B cell (primary cell): ENCODE measurements around the gene UBXN7. TPM values are rescaled to one million over a fixed set of nuclear protein-coding genes. Genes with fewer than 3 reads are reported as not detected.

Experiments
- ATAC-seq: fragments of 200-7000 bp; cut with Tn5 transposase; one replicate; pipeline ENCODE4 v1.10.0; 2021; ENCODE audit warnings: low read depth, mild to moderate bottlenecking, moderate number of reproducible peaks, moderate library complexity
- CTCF ChIA-PET: fragments of 350-600 bp; sonication (Branson Sonifier 250); formaldehyde crosslinking; loops from one replicate; lab custom pipeline; 2021; ENCODE audit warnings: antibody characterized with exemption, inconsistent platforms; lab: Charles Lee
- POLR2A ChIA-PET: fragments of 350-600 bp; sonication (Branson Sonifier 250); formaldehyde crosslinking; loops from one replicate; lab custom pipeline; 2021; ENCODE audit warnings: antibody characterized with exemption; lab: Charles Lee
- DNase-seq: peaks from one replicate; pipeline ENCODE4 v3.0.0; 2013
- H2AFZ ChIP-seq: 2 replicates; pipeline ENCODE4 v1.6.1; 2012; ENCODE audit warnings: mild to moderate bottlenecking, low read depth, low read length; ENCODE audit not compliant: insufficient read depth, poor library complexity, severe bottlenecking
- H3K27ac ChIP-seq, 2 donors: 1 replicate in 1 of 2; 2 replicates in 1 of 2; pipeline ENCODE4 v1.5.1; 2012 to 2013; ENCODE audit warnings: low read length in 2 of 2, mild to moderate bottlenecking in 2 of 2, moderate library complexity in 1 of 2
- H3K27me3 ChIP-seq, 4 experiments: fragments of 200-600 bp in 1 of 4; sonication (generic) in 1 of 4; replicated peaks in 1 of 4; 1 replicate in 2 of 4; 2 replicates in 2 of 4; pipeline versions ENCODE4 v1.6.1 to v1.7.0; 2013 to 2016; ENCODE audit warnings: low read length in 3 of 4, mild to moderate bottlenecking in 2 of 4, mixed read lengths in 1 of 4, moderate library complexity in 1 of 4; ENCODE audit not compliant: insufficient read depth in 4 of 4, control insufficient read depth in 3 of 4; ENCODE audit errors: control extremely low read depth in 1 of 4
- H3K36me3 ChIP-seq, 2 experiments: replicated peaks in 1 of 2; 1 replicate in 1 of 2; 2 replicates in 1 of 2; pipeline versions ENCODE4 v1.6.1 to v1.7.1; 2013; ENCODE audit warnings: low read length in 1 of 2; ENCODE audit not compliant: insufficient read depth in 2 of 2, control insufficient read depth in 1 of 2; ENCODE audit errors: control extremely low read depth in 1 of 2, extremely low read depth in 1 of 2
- H3K4me1 ChIP-seq, 2 donors: fragments of 200-600 bp in 1 of 2; sonication (generic) in 1 of 2; 1 replicate in 1 of 2; 2 replicates in 1 of 2; pipeline versions ENCODE4 v1.5.1 to v1.6.1; 2013 to 2017; ENCODE audit warnings: low read length in 2 of 2; ENCODE audit not compliant: control insufficient read depth in 2 of 2, insufficient read depth in 2 of 2
- H3K4me2 ChIP-seq: replicated peaks from 2 replicates; pipeline ENCODE3; 2012; ENCODE audit warnings: mild to moderate bottlenecking, low read depth, low read length; ENCODE audit not compliant: poor library complexity, severe bottlenecking
- H3K4me3 ChIP-seq, 5 experiments: fragments of 200-600 bp in 1 of 5; sonication (generic) in 1 of 5; 1 replicate in 3 of 5; 2 replicates in 2 of 5; pipeline versions ENCODE4 v1.5.1 to v1.7.0; 2011 to 2016; ENCODE audit warnings: low read length in 4 of 5, mild to moderate bottlenecking in 4 of 5, low read depth in 2 of 5, control low read depth in 1 of 5, moderate library complexity in 1 of 5; ENCODE audit not compliant: insufficient read depth in 1 of 5; ENCODE audit errors: control extremely low read depth in 1 of 5, extremely low read depth in 1 of 5
- H3K79me2 ChIP-seq: fragments of 200-600 bp; sonication (generic); one replicate; pipeline ENCODE4 v1.6.0; 2016; ENCODE audit warnings: low read length; ENCODE audit not compliant: control insufficient read depth, insufficient read depth
- H3K9ac ChIP-seq: fragments of 200-600 bp; sonication (generic); 2 replicates; pipeline ENCODE4 v1.6.1; 2017; ENCODE audit warnings: mild to moderate bottlenecking, low read length, moderate library complexity
- H3K9me3 ChIP-seq, 3 donors: one replicate each; pipeline versions ENCODE4 v1.6.1 to v1.7.1; 2013; ENCODE audit warnings: low read length in 2 of 3; ENCODE audit not compliant: control insufficient read depth in 2 of 3, insufficient read depth in 1 of 3; ENCODE audit errors: control extremely low read depth in 1 of 3
- H4K20me1 ChIP-seq: 2 replicates; pipeline ENCODE4 v1.6.0; 2012; ENCODE audit warnings: mild to moderate bottlenecking, low read length; ENCODE audit not compliant: insufficient read depth, control insufficient read depth, poor library complexity, severe bottlenecking
- H3K27ac Mint-ChIP-seq: one replicate; pipeline ENCODE4 v1.8.0; 2021; ENCODE audit warnings: mixed read lengths
- H3K27me3 Mint-ChIP-seq: one replicate; pipeline ENCODE4 v1.8.0; 2021; ENCODE audit warnings: mixed read lengths
- H3K4me1 Mint-ChIP-seq: one replicate; pipeline ENCODE4 v1.8.0; 2021; ENCODE audit warnings: mixed read lengths
- H3K4me3 Mint-ChIP-seq: one replicate; pipeline ENCODE4 v1.8.0; 2021; ENCODE audit warnings: mixed read lengths
- H3K9me3 Mint-ChIP-seq: one replicate; pipeline ENCODE4 v1.8.0; 2022; ENCODE audit warnings: mixed read lengths; ENCODE audit not compliant: insufficient read depth
- CTCF ChIP-seq: fragments of 200-600 bp; IDR thresholded peaks from one replicate; pipeline ENCODE4 v1.8.0; 2022; ENCODE audit warnings: antibody characterized with exemption, mild to moderate bottlenecking
- EZH2 ChIP-seq: IDR thresholded peaks from 2 replicates; pipeline ENCODE4 v1.6.1; 2012; ENCODE audit warnings: borderline replicate concordance, low read depth, mild to moderate bottlenecking, moderate library complexity, low read length; ENCODE audit not compliant: insufficient read depth, poor library complexity, severe bottlenecking
- WGBS: methylation state at CpG from one replicate; pipeline ENCODE4 v1.1.5; 2013; ENCODE audit warnings: missing lambda C conversion rate; ENCODE audit not compliant: insufficient coverage; 5-methylcytosine and 5-hydroxymethylcytosine counted together
- intact Hi-C: fragments of 100-400 bp; cut with micrococcal nuclease; formaldehyde crosslinking; loops from one replicate; pipeline ENCODE4 v1.10.0; 2022
- polyA plus RNA-seq: library from polyadenylated mRNA; depleted of rRNA; stranded (reverse); fragments of >200 nt; gene quantifications from 2 replicates; pipeline ENCODE4 v1.2.3, GENCODE V29; 2012
- total RNA-seq, 2 donors: library from RNA; stranded (reverse); fragments of 120-200 nt in 1 of 2; gene quantifications; 1 replicate in 1 of 2; 2 replicates in 1 of 2; pipeline versions ENCODE4 v1.2.3 to v1.2.4, GENCODE V29; 2013 to 2022

The UBXN7 gene
- total and polyA plus RNA-seq, 2 donors (not counting 1 experiment from before 2014, with no cell fraction given) = 7.4 to 107 TPM

GRCh38 chr3:196399485-196399945 lies 32.7 kb downstream of the UBXN7 start:
- Histone ChIP-seq H3K9ac (no peak overlapping the region), H3K27me3 (no peaks in the 10 kb centered on the region), H3K4me3 (no peak overlapping the region), H3K4me1 (no peaks in the 10 kb centered on the region), H3K79me2 (peaks cover 9% of the 10 kb centered on the region), H3K36me3 (peaks cover 14 to 47% of the 10 kb centered on the region in 2 experiments), H3K4me2 (no peak overlapping the region), H3K9me3 (no peaks in the 10 kb centered on the region), H2AFZ (no peak overlapping the region), H3K27ac (no peak overlapping the region), H4K20me1 (peaks cover 22% of the 10 kb centered on the region)
- DNase-seq (no peak), ATAC-seq (no peak)
- Mint-ChIP-seq H3K4me1 (no peaks in the 10 kb centered on the region), H3K9me3 (no peaks in the 10 kb centered on the region), H3K27me3 (no peaks in the 10 kb centered on the region), H3K27ac (no peak overlapping the region), H3K4me3 (no peak overlapping the region)
- no peak for TF ChIP-seq EZH2
- TF ChIP-seq CTCF = no peak
- ChIA-PET CTCF (interaction anchor here (1.1 kb wide), 1 partner anchor 10 kb away, joined by 3 read pairs; no protein-coding TSS in a partner anchor), POLR2A (no interaction called here)
- WGBS = no CpG with 5 or more reads among the region's 3 CpGs
- intact Hi-C loops = no loop called here

GRCh38 chr3:196398782-196399181 lies 33.4 kb downstream of the UBXN7 start:
- 100% methylated on average over 5 of the region's 7 CpGs for WGBS
- Mint-ChIP-seq H3K27ac (no peak overlapping the region), H3K4me1 (no peaks in the 10 kb centered on the region), H3K27me3 (no peaks in the 10 kb centered on the region), H3K9me3 (no peaks in the 10 kb centered on the region), H3K4me3 (no peak overlapping the region)
- Histone ChIP-seq H3K79me2 (peaks cover 8% of the 10 kb centered on the region), H3K36me3 (peaks cover 14 to 44% of the 10 kb centered on the region in 2 experiments), H2AFZ (no peak overlapping the region), H3K9me3 (no peaks in the 10 kb centered on the region), H3K9ac (no peak overlapping the region), H3K27me3 (no peaks in the 10 kb centered on the region), H4K20me1 (peaks cover 18% of the 10 kb centered on the region), H3K4me3 (no peak overlapping the region), H3K4me2 (no peak overlapping the region), H3K27ac (no peak overlapping the region), H3K4me1 (no peaks in the 10 kb centered on the region)
- TF ChIP-seq EZH2 (no peak), CTCF (no peak)
- DNase-seq (no peak), ATAC-seq (no peak)
- ChIA-PET CTCF (no interaction called here), POLR2A (no interaction called here)
- intact Hi-C loops = no loop called here
